ENCODE measurements around the gene NFKBIL1. TPM values are rescaled to one million over a fixed set of nuclear protein-coding genes. Genes with fewer than 3 reads are reported as not detected.

NFKBIL1 gene
- total RNA-seq, 1 donor from 2014 or later = 40.0 TPM

- no peak for DNase-seq (ENCODE audit: low read depth)
- no peak for TF ChIP-seq CTCF (IDR thresholded peaks at IDR 0.05; ENCODE audit: insufficient read depth, low read length, severe bottlenecking)
- Histone ChIP-seq H3K4me3 (ENCODE audit: low read depth, low read length) (no peak overlapping the region), H3K36me3 (ENCODE audit: control insufficient read depth, insufficient read depth, low read length) (peaks cover 26% of the 10 kb centered on the region), H3K27me3 (ENCODE audit: control insufficient read depth, insufficient read depth, low read length) (no peaks in the 10 kb centered on the region)
- no peak for FAIRE-seq
Observed at GRCh38 chr6:31538805-31539400, 8.5 kb upstream of the NFKBIL1 start.

GRCh38 chr6:31540640-31541039, 6.8 kb upstream of the NFKBIL1 start:
- no peaks in the 10 kb centered on the region for H3K27me3 ChIP-seq (ENCODE audit: control insufficient read depth, insufficient read depth, low read length)
- peak overlapping the region; percentile 56 for H3K4me3 ChIP-seq (ENCODE audit: low read depth, low read length)
- DNase-seq (ENCODE audit: low read depth) (no peak), FAIRE-seq (no peak)
- H3K36me3 ChIP-seq (ENCODE audit: control insufficient read depth, insufficient read depth, low read length) = peaks cover 12% of the 10 kb centered on the region
- TF ChIP-seq CTCF (IDR thresholded peaks at IDR 0.05; ENCODE audit: insufficient read depth, low read length, severe bottlenecking) = no peak

GRCh38 chr6:31541059-31541657, 6.2 kb upstream of the NFKBIL1 start:
- Histone ChIP-seq H3K36me3 (ENCODE audit: control insufficient read depth, insufficient read depth, low read length) (peaks cover 8% of the 10 kb centered on the region), H3K27me3 (ENCODE audit: control insufficient read depth, insufficient read depth, low read length) (no peaks in the 10 kb centered on the region), H3K4me3 (ENCODE audit: low read depth, low read length) (peak overlapping the region; percentile 56)
- no peak for TF ChIP-seq CTCF (IDR thresholded peaks at IDR 0.05; ENCODE audit: insufficient read depth, low read length, severe bottlenecking)
- FAIRE-seq (no peak), DNase-seq (ENCODE audit: low read depth) (peak; percentile 58)

GRCh38 chr6:31541658-31542521, 5.5 kb upstream of the NFKBIL1 start, which contains the start of gene DDX39B:
TSS of gene DDX39B (minus strand) at chr6:31542003. CDS start at chr6:31540532, 1,471 bp downstream.
- no peaks in the 10 kb centered on the region for H3K27me3 ChIP-seq (ENCODE audit: control insufficient read depth, insufficient read depth, low read length)
- peak; percentile 91 for DNase-seq (ENCODE audit: low read depth)
- no peak for FAIRE-seq
- peak within 1 kb of the TSS; percentile 56 for H3K4me3 ChIP-seq (ENCODE audit: low read depth, low read length)
- TF ChIP-seq CTCF (IDR thresholded peaks at IDR 0.05; ENCODE audit: insufficient read depth, low read length, severe bottlenecking) = no peak
- peaks cover 8% of the 10 kb centered on the region for H3K36me3 ChIP-seq (ENCODE audit: control insufficient read depth, insufficient read depth, low read length)

- no peak for TF ChIP-seq CTCF (IDR thresholded peaks at IDR 0.05; ENCODE audit: insufficient read depth, low read length, severe bottlenecking)
- DNase-seq (ENCODE audit: low read depth) (no peak), FAIRE-seq (no peak)
- peaks cover 8% of the 10 kb centered on the region for H3K36me3 ChIP-seq (ENCODE audit: control insufficient read depth, insufficient read depth, low read length)
- H3K4me3 ChIP-seq (ENCODE audit: low read depth, low read length) = no peak overlapping the region
- H3K27me3 ChIP-seq (ENCODE audit: control insufficient read depth, insufficient read depth, low read length) = no peaks in the 10 kb centered on the region
Observed at GRCh38 chr6:31543639-31544038, 3.8 kb upstream of the NFKBIL1 start.

Data from bronchial epithelial cell (primary cell).